Measurements from ENCODE around the gene AP2B1.
A peak's percentile ranks its signal among the peaks of the same experiment; 100 is the strongest.

The AP2B1 gene

DNA sequence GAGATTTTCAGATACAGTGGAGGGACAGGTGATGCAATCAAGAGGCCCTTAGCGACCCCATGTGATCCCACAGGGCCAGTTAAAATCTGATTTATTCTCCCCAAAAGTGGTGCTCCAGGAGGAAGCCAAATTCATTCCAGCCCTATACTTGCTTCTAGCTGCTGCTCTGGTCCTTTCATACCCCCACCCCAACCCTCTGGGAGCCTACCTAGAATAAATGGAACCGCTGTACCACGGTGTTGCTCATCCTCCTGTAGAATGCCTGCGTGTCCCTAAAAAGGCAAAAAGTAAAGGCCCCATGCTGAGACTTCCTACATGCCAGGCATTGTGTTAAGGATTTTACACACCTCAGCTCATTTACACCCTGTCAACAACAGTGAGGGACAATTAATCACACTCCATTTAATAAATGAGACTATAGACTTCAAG lies 142.3 kb downstream of the AP2B1 start:
- DNase-seq (ENCODE audit: low read depth in 3 of 3): no peak

DNA sequence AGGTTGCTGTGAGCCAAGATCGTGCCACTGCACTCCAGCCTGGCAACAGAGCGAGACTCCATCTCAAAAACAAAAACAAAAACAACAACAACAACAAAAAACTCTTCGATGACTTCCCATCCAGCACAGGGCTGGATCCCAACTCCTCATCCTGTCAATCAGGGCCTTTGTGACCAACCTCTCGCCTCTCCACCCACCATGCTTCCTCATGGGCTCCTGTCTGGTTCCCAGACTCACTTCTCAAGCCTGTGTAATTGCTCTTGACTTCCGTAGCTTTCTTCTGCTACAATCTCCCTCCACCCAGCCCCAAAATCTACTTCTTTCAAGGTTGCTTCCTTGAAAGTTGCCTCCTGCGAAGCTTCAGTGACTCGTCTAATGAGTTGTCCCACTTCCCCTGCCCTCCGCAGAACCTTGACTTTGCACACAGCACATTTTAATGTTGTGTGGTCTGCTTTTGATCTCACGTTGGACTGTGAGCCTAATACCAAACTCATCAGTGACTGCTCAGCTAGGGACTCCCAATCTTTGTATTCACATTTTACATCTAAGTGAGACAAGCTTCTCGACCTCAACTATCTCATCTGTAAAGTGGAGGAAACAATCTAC lies 143.4 kb downstream of the AP2B1 start:
- no peak for DNase-seq (ENCODE audit: low read depth in 3 of 3)

DNA sequence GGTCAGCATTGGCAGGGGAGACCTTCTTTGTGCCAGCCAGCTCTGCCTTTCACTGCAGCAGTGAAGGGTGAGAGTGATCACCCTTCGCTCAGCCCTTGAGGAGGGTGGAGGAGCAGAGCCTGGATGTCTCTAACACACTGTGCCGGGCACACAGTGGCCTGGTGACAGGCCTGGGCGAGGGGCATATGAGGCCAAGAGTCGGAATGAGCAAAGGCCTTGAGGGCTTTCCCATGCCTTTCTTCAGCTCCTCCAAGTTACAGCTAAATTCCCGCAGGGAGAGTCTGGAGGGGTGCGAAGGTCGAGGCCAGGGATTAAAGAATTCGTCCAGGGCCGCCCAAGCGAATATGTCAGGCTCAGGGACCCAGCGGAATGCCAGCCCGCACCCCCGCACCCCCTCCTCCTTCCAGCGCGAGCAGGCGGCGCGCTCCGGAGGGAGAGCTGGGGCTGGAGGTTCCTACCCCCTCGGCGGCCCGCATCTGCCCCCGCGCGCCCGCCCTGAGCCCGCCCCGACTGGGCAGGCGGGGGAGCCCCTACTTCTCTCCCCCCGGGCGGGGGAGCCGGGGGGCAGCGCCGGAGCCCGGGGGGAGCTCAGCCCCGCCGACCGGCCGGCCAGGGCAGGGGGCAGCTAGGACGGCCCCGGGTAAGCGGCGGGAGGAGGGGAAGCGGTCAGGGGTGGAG lies 144.3 kb downstream of the AP2B1 start, which contains the start of gene RASL10B:
TSS of gene RASL10B (plus strand) at position 401 of the 678 bp plus-strand sequence. CDS start 3,546 bp downstream, outside the sequence.
- DNase-seq (ENCODE audit: low read depth in 3 of 3): peak in 2 of 3 experiments; percentile 18 to 59

DNA sequence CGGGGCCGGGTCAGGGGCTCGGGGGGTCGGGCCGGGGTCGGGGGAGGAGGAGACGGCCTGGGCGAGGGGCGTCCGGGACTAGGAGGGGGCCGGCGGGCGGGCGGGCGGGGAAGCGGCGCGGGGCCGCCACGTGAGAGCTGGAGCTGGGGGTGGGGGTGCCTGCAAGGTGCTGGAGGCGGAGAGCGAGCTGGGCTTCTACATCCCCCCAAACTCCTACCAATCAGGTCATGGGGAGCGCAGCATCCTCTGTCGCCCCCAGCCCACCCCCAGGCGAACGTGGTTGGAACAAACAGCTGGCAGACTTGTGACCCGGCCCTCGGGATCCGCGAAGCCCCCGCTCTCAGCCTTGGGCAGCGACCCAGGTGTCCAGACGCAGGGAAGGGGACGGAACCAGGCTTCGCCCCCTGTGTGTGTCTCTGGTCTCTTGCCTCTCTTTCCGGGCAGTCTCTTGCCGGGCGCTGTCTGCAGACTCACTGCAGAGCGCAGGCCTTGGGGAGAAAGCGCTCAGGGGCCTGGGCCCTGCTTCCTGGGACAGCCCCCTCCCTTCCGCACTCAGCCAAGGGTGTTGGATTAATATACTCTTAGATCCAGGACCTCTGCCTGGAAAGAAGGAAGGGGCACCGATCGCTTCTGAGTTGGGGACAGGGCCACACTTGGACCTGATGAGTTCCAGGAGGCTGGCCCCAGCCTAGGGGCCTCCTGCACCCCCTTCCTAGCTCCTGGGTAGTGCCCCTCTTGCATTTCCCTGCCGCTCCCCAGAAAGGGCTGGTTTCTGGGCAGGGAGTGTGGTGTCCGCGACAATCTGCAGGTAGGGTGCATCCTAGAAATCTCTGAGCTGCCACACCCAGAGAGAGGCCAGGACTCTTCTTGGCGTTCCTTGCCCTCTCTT lies 145.0 kb downstream of the AP2B1 start:
- DNase-seq (ENCODE audit: low read depth in 3 of 3): no peak

DNA sequence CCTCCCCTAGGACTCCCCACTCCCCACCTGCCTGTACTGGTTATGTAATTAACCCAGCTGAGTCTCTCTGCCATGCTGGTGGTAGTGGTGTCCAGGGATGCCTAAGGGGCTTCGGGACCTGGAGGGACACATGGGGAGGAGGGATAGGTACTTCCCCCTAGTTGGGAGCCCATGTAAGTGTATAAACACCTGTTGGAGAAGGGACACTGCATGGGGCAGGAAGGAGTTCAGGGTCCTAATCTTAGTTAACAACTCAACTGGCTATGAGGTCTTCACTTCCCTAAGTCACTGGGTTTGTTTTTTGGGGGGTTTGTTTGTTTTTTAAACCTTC lies 145.6 kb downstream of the AP2B1 start:
- no peak for DNase-seq (ENCODE audit: low read depth in 3 of 3)

DNA sequence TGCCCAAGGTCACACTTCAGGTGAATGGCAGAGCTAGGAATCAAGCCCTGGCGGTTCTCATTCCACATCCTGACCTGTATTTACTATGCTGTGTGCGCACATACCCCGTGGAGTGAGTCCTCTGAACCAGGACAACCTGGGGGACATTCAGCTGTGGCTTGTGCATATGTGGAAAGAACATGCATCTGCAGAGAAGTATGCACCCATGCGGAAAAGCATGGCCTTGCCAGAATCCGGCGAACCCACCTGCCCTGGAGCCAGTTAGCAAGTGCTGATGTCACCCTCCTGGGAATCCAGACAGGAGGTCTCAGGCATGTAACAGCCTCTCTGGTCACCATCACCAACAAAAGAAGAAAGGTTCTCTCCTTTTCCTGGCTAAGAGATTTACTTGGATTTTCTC lies 146.2 kb downstream of the AP2B1 start:
- DNase-seq (ENCODE audit: low read depth in 3 of 3): no peak

DNA sequence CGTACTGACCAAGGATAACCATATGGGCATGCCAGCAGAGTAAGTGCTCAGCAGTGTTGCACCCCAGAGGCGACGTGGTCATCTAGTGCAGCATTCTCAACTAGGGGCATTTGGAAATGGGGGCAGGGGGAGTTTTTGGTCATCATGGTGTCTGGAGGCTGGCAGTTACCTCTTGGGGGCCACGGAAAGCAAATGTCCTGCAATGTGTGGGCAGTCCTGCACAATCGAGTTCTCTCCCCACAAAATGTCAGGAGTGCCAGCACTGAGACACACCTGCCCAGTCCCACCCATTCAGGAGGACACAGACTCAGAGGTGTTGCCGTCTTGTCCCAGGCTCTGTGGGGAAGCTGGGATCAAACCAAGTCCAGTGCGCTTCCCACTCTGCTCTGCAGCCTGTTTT lies 147.3 kb downstream of the AP2B1 start:
- DNase-seq (ENCODE audit: low read depth in 3 of 3): no peak

DNA sequence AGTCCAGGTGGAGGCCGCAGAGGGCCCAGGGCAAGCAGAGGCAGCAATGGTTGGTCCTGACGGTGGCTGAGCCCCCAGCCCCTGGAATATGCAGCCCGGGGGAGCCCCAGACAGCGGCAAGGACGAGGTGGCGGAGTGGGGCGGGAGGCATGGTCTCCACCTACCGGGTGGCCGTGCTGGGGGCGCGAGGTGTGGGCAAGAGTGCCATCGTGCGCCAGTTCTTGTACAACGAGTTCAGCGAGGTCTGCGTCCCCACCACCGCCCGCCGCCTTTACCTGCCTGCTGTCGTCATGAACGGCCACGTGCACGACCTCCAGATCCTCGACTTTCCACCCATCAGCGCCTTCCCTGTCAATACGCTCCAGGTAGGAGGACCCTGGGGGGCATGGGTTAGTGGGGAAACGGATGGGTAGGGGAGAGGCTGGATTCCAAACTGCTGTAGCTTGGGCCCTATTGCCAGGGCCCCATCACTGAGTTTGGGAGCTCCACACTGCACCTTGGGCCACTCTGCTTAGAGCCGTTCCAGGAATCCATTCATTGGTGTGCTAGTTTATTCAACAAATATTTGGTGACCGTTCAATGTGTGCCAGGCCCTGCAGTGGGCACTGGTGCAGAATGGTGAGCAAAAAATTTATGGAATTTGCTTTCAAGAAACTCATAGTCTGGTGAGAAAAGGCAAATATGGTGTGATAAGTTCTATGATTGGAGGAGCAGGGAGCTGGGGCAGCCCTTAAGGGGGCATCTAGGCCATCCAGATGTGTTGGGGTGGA lies 148.1 kb downstream of the AP2B1 start:
- DNase-seq (ENCODE audit: low read depth in 3 of 3): no peak

DNA sequence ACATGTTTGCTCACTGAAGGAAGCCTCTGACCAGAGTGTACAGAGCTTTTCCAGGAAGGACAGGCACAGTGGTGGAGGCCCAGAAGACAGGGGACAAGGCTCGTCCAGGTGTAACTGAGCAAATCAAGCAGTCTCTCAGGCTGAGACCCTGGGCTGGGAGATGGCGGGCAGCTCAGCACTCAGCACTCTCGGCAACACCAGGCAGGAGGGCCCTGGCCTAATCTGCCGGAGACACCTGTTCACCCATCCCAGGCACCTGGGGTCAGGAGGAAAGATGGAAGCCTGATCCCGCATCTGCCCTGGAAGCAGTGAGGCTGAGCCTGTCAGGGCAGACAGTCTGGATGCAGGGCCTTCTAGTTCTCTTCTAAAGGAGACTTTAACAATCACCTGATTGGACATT lies 149.1 kb downstream of the AP2B1 start:
- DNase-seq (ENCODE audit: low read depth in 3 of 3): no peak

DNA sequence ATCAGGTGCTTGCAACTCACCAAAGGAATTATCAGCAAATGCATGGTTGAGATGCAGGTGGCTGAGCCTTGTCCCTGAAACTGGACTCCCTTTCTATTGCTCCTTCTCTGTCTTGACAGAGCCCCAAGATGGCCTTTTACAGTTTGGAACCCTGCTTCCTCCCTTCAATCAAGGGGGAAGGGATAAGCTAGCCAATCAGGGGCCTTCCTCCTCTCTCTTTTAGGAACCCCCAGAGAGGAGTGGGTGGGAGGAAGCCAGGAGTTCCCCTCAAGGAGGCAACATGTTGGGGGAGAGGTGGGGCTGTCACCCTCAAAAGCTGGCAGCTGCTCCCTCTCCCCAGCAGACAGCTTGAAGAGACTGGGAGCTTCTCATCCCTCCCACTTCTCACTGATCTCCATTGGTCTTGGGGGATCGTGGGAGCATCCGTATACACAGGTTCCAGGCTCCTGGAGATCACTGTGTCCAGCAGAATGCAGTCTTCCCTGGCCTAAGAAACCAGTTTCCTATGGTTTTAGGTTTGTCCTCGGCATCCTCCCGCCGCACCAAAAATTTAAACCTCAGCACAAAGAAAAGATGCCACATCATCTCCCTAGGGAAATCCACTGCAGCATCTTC lies 151.5 kb downstream of the AP2B1 start:
- DNase-seq (ENCODE audit: low read depth in 3 of 3): no peak

DNA sequence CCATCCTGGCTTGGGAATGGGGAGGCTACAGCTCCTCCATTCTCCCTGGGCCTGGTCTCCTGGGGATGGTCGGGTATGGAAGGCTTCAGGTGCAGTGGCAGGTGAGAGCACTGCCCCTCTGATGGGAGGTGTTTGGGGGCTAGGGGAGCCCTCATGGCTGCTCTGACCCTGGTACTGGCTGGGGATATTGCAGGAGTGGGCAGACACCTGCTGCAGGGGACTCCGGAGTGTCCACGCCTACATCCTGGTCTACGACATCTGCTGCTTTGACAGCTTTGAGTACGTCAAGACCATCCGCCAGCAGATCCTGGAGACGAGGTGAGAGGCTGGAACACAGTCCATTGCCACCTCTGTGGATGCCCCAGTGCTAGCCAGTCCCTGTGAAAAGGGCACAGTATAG lies 153.1 kb downstream of the AP2B1 start:
- no peak for DNase-seq (ENCODE audit: low read depth in 3 of 3)

DNA sequence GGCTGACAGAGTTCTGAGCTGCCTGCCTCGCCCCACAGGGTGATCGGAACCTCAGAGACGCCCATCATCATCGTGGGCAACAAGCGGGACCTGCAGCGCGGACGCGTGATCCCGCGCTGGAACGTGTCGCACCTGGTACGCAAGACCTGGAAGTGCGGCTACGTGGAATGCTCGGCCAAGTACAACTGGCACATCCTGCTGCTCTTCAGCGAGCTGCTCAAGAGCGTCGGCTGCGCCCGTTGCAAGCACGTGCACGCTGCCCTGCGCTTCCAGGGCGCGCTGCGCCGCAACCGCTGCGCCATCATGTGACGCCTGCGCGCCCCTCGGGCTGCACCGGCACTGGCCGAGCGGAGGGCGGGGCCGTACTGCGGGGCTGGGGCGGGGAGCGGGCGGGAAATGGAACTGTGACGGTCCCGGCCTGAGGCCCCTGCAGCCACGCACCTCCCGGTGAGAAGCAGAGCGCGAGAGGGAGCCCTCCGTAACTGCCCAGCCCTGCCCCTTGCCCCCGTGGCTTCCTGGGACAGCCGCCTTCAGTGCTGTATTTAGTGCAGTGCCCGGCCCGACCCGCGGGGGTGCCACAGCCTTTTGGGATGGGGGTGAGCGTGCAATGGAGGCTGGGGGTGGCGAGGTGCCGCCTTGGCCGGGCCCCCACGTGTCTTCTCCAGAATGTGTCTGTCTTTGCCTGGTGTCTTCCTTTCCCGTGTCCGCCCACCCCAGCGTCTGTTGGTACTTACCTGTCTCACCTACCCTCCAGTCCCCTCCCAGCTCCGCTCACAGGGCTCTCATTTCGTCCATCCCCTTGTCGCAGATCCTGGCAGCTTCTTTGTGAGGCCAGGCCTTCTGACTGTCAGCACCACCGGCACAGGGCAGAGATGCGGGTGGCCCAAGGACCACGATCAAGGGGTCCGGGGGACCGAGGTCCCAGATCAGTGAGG lies 154.1 kb downstream of the AP2B1 start:
- peak in 1 of 3 experiments; percentile 33 for DNase-seq (ENCODE audit: low read depth in 3 of 3)

DNA sequence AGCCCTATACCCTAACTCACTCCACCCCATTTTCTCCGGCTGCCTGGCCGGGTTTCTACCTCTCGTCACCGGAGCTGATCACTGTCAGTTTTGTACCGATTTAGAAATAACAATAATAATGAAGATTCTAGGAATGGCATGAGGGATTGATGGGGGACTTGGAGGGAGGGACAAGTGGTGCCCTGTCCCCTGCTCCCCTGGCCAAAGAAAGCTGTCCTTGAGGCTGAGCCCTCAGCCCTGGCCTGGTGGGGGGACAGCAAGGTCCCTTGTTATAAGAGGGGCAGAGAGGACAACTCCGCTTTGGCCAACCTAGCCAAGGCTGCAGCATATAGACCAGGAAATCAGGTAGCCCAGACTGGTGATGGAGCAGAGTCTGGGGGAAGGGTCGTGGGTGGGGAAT lies 155.4 kb downstream of the AP2B1 start:
- no peak for DNase-seq (ENCODE audit: low read depth in 3 of 3)

DNA sequence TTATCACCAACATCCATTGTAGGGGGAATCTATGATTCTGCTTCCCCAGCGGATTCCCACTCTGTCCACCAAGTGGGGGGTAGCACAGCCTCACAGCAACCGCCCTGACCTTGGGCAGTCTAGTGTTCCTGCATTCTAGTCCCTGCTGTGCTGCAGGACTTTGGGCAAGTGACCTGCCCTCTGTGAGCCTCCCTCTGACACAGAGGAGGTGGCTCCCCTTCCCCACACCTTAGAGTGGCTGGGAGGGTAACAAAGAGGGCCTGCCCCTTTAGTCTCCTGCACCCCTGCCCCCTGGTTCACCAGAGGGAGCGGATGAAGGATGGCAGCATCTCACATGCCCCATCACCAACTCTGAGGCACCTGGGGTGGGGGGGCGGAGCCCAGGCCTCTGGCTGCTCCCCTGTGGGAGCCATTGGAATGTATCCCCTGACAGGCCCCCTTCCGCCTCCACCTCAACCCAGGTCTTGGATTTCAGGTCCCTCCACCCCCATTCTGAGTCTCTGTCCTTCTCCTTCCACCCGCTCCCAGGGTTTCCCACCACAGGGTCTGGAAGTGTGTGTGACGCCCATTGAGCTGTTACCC lies 155.9 kb downstream of the AP2B1 start:
- DNase-seq (ENCODE audit: low read depth in 3 of 3): no peak

DNA sequence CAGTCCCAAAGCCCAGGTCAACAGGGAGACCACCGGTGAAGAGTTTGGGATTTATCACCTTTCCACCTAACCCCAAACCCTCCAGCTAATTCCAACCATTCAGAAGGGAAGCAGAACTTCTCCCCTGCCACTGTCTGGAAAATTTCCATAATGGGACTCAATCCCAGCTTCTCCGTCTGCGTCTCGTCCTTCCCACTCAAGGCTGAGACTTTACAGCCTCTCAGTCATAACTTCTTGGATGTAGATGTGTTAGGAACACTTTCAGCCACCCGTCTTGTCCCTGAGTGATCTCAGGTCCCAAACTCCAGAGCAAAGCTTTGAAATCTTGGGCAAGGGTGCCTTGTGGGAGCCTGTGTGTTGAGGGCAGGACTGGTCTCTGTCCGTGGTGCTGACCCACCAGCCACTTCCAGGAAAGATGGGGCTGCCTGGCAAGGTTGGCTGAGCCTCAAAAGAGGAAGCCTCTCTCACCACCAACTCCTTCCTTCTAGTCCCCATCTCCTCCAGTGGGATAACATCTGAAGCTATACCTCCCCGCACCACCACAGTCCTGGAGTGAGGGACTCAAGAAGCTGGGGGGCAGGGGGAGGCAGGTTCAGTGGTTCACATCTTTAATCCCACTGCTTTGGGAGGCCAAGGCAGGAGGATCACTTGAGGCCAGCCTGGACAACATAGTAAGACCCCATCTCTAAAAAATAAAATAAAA lies 156.7 kb downstream of the AP2B1 start:
- DNase-seq (ENCODE audit: low read depth in 3 of 3): no peak

DNA sequence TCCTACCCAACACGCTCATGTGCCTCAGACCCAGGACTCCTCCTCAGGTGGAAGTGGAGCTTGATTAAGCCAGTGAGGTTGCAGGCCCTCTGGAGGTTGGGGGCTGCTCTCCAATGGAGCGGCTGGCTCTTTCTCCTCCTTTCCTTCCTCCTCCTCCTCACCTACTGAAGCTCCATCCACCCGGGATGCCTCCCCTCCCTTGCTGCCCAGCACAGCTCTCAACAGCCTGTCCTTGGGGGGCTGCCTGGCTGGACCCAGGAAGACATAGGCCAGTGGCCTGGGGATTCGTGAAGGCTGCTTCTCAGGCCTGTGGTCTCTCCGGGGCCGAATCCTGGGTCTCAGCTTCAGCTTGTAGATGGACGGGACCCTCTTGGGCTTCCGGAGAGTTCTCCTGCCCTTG lies 157.7 kb downstream of the AP2B1 start:
- no peak for DNase-seq (ENCODE audit: low read depth in 3 of 3)

DNA sequence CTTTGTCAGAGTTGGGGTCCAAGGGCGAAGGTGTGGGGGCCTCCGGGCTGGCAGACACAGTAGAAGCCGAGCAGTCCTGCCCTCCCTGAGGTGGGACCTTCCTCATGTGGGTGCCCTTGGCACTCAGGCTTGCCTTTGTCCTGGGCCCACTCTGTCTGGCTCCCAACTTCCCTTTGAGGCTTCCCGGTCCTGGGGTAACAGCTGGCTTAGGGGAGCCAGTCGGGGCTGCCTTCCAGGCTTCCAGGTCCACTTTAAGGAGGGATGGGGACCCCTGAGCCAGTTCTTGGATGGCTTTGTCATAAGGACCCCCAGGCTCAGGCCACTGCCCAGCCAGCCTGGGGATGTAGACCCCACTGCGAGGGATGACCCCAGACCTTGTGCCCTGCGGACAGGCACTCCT lies 158.1 kb downstream of the AP2B1 start:
- no peak for DNase-seq (ENCODE audit: low read depth in 3 of 3)

DNA sequence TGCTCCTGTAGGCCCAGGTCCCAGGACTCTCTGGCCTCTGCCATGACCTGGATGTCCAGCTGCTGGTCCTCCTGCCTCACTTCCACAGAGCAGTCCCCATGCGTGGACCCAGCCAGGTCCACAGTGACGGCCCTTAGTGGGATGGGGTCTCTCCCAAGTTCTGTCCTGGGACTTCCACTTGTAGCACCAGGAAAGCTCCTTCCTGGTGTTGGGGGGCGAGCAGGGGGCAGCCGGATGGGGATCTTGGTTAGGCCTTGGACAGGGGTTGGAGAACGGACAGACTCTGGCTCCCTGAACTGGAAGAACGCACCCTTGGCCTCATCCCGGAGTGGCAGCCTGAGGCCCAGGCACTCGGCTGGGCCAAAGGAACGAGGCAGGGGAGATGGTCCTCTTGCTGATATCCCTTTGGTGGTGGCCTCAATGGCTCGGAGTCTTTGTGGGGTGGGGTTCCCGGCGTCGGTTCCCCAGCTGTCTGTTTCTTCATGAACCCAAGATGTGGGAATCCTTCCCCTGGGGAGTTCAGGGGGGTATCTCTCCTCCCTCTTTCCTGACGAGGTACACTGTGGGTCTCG lies 158.7 kb downstream of the AP2B1 start:
- no peak for DNase-seq (ENCODE audit: low read depth in 3 of 3)

DNA sequence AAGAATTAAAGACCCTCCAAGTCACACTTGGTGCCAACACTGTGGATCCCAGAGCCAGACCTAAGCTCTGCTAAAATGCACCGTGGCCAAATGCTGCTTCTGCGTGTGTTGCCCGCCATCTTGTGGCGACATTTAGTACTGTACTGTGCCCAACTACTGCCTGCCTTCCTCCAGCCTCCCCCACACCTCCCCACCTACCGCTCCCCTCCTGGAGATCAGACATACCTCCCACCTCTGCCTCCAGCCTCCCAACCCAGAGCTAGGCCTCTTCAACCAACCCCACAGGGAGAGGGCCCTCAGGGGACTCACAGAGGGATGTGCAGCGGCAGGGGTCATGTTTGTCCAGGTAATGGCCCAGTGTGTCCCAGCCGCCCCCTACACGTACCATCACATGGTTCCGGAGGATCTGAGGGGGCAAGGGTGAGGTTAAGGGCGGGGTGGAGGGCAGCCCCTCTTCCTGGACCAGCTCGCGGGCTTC lies 160.5 kb downstream of the AP2B1 start:
- peak; percentile 54 to 79 (median 64) for DNase-seq (ENCODE audit: low read depth in 3 of 3)
